Inflammatory macrophage (primary cell): ENCODE results near the gene FAM83D.
A peak's percentile ranks its signal among the peaks of the same experiment; 100 is the strongest.

Experiments
- DNase-seq, 2 donors: peaks; one replicate each; pipeline ENCODE4 v3.0.0-alpha.2; 2020 to 2022

FAM83D gene

GRCh38 chr20:38895098-38895949 lies 30.9 kb upstream of the FAM83D start:
- no peak for DNase-seq

- no peak for DNase-seq
Observed at GRCh38 chr20:38896009-38896594, 30.1 kb upstream of the FAM83D start.

- no peak for DNase-seq
Observed at GRCh38 chr20:38897267-38897666, 28.9 kb upstream of the FAM83D start.

DNA sequence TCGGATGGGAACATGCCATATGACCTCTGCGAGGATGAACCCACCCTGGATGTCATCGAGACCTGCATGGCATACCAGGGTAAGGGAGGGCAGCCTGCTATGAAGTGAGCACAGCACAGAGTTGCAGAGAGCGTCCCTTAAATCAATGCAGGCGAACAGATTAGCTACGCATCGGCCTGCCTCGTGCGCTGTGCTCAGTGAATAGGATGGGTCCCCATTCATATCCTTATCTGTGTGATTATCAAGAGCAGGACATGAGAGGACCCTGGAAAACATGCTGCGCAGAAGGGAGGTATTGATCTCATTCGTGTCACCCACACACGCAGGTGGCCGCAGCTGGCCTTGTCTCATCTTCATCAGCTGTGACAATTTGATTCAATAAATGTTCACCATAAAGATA lies 25.6 kb upstream of the FAM83D start:
- no peak for DNase-seq

DNA sequence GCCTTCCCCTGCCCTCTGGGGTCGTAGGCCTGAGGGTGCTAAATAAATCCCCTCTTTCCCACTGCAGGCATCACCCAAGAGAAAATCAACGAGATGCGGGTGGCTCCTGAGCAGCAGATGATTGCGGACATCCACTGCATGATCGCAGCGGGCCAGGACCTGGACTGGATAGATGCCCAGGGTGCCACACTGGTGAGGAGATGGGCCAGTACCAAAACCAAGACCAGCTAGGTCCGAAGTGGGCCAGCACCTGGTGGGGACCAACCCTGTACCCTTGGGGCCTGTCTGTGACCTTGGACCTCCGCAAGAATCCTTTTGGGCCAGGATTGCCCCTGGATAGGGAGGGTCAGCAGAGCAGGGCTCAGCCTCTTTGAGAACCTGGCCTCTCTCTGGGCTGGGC lies 23.6 kb upstream of the FAM83D start:
- DNase-seq = no peak

DNA sequence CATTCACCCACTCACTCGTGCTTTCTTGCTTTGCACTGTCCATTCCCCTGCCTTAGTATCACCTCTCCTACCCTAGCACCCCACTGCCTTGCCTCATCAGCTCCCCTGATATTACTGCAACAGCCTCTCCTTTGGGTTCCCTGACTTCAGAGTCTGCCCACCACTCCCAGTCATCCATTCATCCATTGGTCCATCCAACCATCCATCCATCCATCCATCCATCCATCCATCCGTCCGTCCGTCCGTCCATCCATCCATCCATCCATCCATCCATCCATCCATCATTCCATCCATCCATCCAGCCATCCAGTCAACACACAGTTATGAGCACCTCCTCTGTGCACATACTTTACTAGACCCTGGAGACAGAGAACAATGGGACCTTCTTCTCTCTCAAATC lies 22.9 kb upstream of the FAM83D start:
- no peak for DNase-seq

- DNase-seq = no peak
Observed at GRCh38 chr20:38905375-38905774, 20.8 kb upstream of the FAM83D start.

DNA sequence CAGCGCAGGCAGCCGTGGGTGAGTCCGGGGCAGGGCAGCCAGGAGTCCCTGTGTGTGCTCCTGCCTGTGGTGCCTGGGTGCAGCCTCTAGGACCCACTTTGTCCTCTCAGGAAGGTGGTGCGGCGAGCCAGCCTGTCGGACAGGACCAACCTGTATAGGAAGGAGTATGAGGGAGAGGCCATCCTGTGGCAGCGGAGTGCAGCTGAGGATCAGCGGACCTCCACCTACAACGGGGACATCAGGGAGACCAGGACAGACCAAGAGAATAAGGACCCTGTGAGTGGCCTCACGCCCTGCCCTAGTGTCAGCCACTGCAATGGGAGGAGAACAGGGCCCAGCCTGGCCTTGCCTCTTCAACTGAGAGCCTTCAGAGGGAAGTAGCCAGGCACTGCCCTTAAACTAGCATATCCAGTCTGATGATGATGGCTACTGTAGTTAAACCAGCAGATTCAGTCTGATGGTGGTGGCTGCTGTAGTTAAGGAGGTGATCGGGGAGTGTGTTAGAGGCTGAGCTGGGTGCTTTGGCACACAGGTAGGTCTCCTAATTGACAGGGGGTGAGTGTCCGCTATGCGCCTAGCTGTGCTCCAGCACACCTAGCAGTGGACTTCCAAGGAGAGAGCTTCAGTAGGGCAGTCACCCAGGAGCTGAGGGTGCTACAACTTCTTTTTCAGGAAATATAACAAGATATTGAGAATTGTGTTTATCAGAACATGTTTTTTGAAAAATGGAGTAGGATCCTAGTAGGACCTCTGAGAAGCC lies 18.1 kb upstream of the FAM83D start:
- DNase-seq = no peak

DNA sequence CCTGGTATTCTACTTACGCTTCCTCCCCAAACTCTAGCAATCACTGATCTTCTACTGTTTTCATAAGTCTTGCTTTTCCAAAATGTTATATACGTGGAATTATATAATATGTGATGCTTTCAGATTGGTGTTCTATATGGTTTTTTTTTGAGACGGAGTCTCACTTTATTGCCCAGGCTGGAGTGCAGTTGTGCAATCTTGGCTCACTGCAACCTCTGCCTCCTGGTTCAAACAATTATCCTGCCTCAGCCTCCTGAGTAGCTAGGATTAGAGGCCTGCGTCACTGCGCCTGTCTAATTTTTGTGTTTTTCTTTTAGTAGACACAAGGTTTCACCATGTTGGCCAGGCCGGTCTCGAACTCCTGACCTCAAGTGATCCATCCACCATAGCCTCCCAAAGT lies 10.9 kb upstream of the FAM83D start:
- no peak for DNase-seq

- peak in 1 of 2 donors; percentile 3 for DNase-seq
Observed at GRCh38 chr20:38917657-38918056, 8.6 kb upstream of the FAM83D start.

DNA sequence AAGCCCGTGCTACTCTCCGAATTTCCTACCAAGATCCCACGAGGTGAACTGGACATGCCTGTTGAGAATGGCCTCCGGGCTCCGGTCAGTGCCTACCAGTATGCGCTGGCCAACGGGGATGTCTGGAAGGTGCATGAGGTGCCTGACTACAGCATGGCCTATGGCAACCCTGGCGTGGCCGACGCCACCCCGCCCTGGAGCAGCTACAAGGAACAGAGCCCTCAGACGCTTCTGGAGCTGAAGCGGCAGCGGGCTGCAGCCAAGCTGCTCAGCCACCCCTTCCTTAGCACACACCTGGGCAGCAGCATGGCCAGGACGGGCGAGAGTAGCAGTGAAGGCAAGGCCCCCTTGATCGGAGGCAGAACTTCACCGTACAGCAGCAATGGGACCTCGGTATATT lies 8.0 kb upstream of the FAM83D start:
- DNase-seq = no peak

DNA sequence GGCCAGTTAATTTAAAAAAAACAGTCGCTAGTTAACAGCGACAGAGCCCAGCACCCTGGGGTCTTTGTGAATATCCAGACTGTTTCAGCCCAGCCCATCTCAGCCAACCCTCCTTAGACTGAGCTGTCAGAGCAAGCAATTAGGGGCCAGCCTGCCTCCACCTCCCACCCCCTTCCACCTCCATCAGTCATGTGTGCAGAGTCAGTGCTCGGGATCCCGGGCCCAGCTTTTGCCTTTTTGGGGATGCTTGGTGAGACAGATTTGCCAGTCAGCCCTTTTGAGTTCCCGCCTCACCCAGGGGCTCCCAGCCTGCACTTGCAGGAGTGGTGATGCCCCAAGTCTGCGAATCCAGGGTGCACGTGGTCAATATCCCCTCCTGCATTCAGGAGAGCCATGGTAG lies 6.5 kb upstream of the FAM83D start:
- DNase-seq = no peak

GRCh38 chr20:38920411-38920810 lies 5.8 kb upstream of the FAM83D start:
- DNase-seq = no peak

DNA sequence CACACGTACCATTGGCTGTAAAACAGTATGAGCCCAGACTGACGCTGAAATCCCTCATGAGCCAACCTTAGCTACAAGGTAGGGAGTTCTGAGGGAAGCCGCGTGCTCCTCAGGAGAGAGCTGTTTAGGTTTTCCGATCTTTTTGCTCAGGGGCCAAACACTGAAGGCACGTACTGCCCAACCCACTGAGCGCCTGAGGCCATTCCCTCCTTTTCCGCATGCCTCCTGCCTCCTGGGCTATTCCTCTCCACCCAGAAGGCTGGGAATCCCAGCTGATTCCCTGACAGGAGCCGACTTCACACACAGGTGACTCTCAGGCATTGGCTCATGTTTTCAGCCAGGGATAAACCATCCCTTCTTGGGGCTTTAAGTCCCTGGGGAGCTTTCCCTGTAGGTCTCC lies 5.4 kb upstream of the FAM83D start:
- DNase-seq = no peak

GRCh38 chr20:38924718-38925117 lies 1.5 kb upstream of the FAM83D start:
- no peak for DNase-seq

DNA sequence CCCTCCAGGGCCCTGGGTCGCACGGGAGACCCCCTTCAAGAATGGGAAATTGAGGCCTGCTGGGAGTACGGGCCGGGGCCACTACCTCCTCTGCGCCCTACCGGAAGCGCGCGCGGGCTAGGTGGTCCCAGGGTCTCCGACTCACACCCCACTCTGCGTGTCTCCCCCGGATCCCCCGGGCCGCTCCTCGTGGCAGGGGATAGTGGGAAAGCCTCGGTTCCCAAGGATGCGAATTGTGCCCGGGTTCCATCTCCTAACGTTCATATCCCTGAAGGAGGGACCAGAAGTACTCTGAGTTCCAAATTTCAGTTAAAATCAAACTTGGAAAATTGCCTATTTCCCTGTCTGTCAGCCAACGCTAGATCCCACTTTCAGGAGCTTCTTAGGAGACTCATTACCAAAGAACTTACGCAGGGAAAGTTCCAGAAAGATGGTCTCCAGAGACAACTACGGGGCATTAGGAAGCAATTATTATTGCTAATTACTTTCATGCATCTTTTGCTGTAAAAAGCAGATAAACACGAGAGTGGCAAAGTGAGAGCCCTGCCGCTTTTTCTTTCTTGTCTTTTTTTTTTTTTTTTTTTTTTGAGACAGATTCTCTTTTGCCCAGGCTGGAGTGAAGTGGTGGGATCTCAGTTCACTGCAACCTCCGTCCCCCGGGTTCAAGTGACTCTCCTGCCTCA lies 858 bp downstream of the FAM83D start:
- no peak for DNase-seq

GRCh38 chr20:38927902-38928578 lies 1.8 kb downstream of the FAM83D start:
- no peak for DNase-seq

- no peak for DNase-seq
Observed at GRCh38 chr20:38930242-38930569, 4.0 kb downstream of the FAM83D start.

GRCh38 chr20:38931984-38932383 lies 5.8 kb downstream of the FAM83D start:
- no peak for DNase-seq

DNA sequence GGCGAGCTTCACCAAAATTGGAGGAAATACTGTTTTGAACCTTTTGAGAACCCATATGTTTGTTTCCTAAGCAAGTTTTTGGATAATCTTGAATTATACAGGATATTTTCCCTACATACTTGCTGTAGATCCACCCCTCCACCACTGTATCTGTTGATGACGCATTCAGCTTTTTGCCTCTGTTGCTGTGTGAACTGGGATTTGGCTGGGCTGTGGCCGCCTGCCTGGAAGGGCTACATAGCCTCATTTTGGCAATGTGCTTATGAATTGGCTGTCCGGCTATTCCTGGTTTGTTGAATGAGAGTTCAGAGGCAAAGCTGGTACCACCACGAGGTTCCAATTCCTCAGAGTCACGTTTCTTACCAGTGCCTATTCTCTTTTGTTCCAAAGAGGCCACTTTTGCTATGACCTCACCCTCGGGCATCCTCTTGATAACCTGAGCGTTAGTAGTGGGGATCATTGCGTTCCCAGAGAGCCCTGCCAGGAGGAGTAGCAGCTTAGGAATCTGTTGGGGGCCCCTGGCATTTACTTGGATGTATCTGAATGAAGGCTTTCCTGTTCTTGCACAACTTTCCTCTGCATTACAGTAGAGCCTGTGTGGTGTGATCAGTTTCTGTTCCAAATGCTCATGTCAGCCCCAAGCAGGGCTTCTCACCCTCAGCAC lies 6.4 kb downstream of the FAM83D start:
- DNase-seq = no peak

GRCh38 chr20:38934530-38934929 lies 8.3 kb downstream of the FAM83D start:
- DNase-seq = no peak

- peak; percentile 5 to 6 for DNase-seq
Observed at GRCh38 chr20:38935285-38935684, 9.1 kb downstream of the FAM83D start.
